ENCODE data around the gene CD86. TPM values are rescaled to one million over a fixed set of nuclear protein-coding genes. Genes with fewer than 3 reads are reported as not detected.

CD86 gene
- total RNA-seq, 3 donors from 2014 or later = 3.7 to 5.8 (median 5.1) TPM

DNA sequence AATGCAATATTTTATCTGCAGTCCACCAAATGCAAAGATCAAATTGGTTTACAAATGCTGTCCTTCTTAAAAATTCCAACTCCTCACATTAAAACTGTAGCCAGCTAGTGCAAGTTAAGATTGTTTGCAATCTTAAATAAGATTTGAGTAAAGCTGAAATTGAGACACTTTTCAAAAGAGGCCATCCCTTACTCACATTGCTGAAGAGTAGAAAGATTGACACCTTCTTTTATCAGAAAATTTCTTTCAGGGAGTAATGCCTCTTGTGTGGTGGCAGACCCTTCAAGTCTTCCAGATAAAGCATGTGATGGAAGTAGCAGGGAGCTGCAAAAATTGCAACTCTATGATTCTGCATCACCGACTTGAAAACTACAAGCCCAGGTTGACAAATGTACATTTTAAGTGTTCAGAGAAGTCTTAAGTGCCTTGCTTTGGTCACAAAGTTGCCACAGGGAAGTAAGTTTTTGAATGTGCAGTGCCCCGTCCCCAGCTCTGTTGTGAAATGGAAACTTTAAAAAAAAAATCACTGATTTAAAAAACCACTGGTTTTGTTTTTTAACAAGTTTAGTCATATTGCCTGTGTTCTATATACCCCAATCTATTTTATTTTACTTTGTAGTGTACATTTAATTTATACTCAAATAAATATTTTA, 12.6 kb downstream of the CD86 start:
- DNase-seq (no peak), ATAC-seq (no peak)
- no peaks in the 10 kb centered on the region for H3K4me1 ChIP-seq (ENCODE audit: low read depth)
- TF ChIP-seq CTCF (IDR thresholded peaks at IDR 0.05) = no peak
- intact Hi-C loops (cut with DNase I, micrococcal nuclease) = no loop called here
- H3K36me3 ChIP-seq (ENCODE audit: low read depth) = no peaks in the 10 kb centered on the region
- no peaks in the 10 kb centered on the region for H3K9me3 ChIP-seq
- no peak overlapping the region for H3K4me3 ChIP-seq

DNA sequence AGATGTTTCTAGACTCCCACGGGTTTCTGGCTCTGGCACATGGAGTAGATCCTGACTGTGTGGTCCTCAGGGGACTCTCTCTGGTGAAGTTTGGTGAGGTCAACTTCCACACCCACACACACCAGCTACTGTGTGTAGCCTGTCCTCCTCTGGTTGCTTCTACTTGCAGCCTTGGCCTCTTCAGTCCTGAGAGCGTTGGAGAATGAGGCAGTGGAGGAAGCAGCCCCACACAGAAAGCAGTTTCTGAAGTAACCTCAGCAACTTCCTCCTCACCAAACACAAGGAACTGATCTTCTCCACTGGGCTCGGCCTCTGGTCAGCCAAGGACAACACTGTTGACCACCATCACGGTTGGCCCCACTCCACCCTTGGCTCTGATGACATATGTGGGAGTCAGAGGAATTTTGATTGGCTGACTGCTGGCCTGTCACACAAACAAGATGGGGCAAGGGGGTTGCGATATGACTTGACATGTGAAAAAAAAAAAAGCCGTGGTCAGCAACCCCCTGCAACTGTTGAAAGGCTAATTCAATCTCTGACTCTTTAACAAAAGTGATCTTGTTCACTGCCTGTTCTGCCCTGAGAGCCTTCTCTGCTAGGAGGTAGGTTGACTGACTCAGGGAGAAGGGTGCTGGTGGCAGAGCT, 19.6 kb downstream of the CD86 start:
- Histone ChIP-seq H3K36me3 (ENCODE audit: low read depth) (no peaks in the 10 kb centered on the region), H3K4me3 (no peak overlapping the region), H3K4me1 (ENCODE audit: low read depth) (no peaks in the 10 kb centered on the region), H3K9me3 (no peaks in the 10 kb centered on the region)
- ATAC-seq = peak; percentile 54
- TF ChIP-seq CTCF (IDR thresholded peaks at IDR 0.05) = no peak
- intact Hi-C loops (cut with DNase I, micrococcal nuclease) = no loop called here
- DNase-seq = peak in 2 of 3 donors; percentile 21 to 56

- DNase-seq = no peak
- intact Hi-C loops (cut with DNase I, micrococcal nuclease) = no loop called here
- H3K9me3 ChIP-seq = no peaks in the 10 kb centered on the region
- peak; percentile 13 for ATAC-seq
- H3K4me3 ChIP-seq = no peak overlapping the region
- no peaks in the 10 kb centered on the region for H3K36me3 ChIP-seq (ENCODE audit: low read depth)
- TF ChIP-seq CTCF (IDR thresholded peaks at IDR 0.05) = no peak
- H3K4me1 ChIP-seq (ENCODE audit: low read depth) = no peaks in the 10 kb centered on the region
Measured at GRCh38 chr3:122076491-122077292, 21.5 kb downstream of the CD86 start.

GRCh38 chr3:122077293-122078234, 22.4 kb downstream of the CD86 start:
- DNase-seq = no peak
- Histone ChIP-seq H3K4me1 (ENCODE audit: low read depth) (no peaks in the 10 kb centered on the region), H3K36me3 (ENCODE audit: low read depth) (no peaks in the 10 kb centered on the region), H3K4me3 (no peak overlapping the region), H3K9me3 (no peaks in the 10 kb centered on the region)
- no peak for TF ChIP-seq CTCF (IDR thresholded peaks at IDR 0.05)
- intact Hi-C loops (cut with DNase I, micrococcal nuclease) = no loop called here
- ATAC-seq = peak; percentile 62
